H54 (cell line): ENCODE results near the gene LTB.
"Not testable (repeated sequence)": the region's sequence is repeated elsewhere in the genome, so short reads cannot be mapped to it uniquely, and the experiment has no call there.

Experiments
- DNase-seq: peaks from one replicate; pipeline ENCODE4 v3.0.0; 2011; ENCODE audit warnings: low spot score, mixed read lengths; ENCODE audit not compliant: insufficient read length
- FAIRE-seq: peaks from 3 replicates; lab custom pipeline; 2011; peaks lifted over from hg19 to GRCh38; lab: Jason Lieb, UNC
- POLR2A ChIP-seq: IDR thresholded peaks from 2 replicates; pipeline ENCODE4 v1.6.1; 2011; ENCODE audit warnings: low read depth, mild to moderate bottlenecking, low read length

Gene LTB

DNA sequence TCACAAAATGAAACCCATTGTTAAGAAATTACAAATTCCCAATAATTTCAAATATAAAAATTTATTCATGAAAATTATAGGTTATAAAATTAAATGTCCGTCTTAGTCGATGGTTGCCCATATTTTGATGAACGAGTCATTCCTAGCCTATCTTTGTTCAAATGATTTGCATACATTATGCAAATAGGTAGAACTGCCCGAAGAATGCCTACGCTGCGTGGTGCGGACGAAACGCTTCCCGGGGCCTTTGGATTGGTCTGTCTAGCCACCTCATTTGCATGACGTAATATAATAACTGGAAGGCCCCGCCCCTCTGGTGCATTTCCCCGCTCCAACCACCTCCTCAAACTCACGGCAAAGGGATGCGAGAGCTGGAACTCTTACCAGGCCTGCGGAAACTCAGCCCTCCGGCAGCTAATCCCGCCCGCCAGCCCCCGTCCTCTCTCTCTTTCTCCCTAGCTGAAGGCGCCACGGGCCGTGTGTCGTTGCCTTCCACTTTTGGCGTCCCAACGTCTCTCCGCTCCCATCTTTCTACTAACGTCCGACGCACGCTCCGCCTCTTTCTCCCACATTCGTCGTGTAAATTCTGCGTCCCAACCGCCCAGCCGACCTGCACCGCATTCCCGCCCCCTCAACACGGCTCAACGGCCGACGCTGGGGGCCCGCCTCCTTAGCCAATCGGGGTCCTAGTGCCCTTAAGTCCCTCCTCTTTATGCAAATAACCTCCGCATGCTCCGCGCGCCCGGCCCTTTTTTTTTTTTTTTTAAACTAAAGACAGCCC lies 37.8 kb upstream of the LTB start:
- peak; percentile 84 for TF ChIP-seq POLR2A
- peak; percentile 93 for DNase-seq
- peak; percentile 62 for FAIRE-seq

DNA sequence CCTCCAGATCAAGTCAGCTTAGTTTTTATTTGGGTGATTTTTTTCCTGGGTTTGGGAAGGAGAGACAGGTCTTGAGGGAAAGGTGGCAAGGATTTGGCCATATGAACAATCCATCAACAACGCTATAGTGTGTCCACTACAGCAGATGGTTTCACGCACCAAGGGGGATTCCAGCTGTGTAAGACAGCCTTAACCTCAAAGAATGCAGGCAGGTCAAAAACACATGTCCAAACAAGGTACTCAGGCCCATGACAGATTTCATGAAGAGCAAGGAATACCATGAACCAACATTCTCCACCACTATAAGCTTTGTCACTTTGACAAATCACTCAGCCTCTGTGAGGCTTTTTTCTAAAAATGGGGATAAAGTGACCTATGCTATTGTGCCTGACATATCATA lies 34.8 kb upstream of the LTB start:
- TF ChIP-seq POLR2A, result no peak
- DNase-seq (no peak), FAIRE-seq (no peak)

DNA sequence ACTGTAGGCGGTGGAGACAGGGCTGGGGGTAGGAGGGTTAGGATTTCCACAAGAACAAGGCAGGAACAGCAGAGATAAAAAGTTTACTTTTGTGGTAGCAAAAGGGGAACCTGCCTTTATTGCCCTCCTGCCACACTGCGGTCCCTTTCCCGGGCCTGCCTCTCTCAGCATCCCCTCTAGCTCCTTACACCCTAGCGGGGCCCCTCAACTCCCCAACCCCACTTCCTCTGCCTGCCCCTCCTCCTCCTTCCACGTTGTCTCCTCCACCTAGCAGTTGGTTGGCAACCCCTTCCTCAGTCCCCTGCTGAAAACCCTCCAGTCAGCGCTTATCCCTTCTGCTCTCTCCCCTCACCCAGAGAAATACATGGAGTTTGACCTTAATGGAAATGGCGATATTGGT lies 33.5 kb upstream of the LTB start:
- FAIRE-seq (no peak), DNase-seq (no peak)
- no peak for TF ChIP-seq POLR2A

DNA sequence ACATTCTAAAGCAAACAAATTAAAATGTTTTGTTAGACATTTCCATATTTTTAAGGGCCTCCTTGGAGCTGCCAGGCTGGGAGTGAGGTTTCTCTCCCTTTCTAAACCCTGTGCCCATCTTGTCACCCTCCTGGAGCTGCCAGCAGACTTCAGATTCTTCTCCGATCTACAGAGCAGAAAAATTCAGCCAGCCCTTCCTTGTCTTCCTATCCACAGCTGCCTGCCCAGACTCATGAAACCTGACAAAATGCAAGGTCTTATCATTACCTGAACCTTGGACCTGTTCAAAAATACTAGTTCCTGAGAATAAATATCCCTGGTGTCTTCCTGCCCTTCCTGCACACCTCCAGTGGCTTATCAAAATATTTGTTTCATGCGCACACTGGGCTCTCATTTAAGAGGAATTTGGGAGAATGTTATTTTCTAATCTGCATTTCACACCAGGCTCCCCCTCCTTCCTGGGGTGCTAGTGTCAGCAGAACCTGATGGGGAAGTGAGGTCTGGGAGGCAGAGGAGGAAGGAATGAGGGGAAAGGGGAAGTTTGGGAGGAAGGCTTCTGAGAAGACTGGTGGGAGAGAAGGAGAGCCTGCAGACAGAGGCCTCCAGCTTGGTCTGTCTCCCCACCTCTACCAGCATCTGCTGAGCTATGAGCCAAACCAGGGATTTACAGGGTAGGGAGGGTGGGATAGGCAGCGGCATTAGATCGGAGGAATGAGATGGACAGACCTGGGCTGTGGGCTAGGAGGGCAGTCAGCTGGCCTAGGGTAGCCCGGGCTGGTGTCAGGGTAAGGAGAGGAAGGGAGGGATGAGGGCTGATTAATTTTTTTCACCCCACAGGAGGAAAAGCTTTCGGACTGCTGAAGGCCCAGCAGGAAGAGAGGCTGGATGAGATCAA lies 32.7 kb upstream of the LTB start, which contains the start of gene AIF1:
Gene AIF1 (plus strand): TSS at position 551 of the 895 bp plus-strand sequence. CDS start 96 bp downstream, at position 647.
- FAIRE-seq (no peak), DNase-seq (no peak)
- TF ChIP-seq POLR2A, result no peak

DNA sequence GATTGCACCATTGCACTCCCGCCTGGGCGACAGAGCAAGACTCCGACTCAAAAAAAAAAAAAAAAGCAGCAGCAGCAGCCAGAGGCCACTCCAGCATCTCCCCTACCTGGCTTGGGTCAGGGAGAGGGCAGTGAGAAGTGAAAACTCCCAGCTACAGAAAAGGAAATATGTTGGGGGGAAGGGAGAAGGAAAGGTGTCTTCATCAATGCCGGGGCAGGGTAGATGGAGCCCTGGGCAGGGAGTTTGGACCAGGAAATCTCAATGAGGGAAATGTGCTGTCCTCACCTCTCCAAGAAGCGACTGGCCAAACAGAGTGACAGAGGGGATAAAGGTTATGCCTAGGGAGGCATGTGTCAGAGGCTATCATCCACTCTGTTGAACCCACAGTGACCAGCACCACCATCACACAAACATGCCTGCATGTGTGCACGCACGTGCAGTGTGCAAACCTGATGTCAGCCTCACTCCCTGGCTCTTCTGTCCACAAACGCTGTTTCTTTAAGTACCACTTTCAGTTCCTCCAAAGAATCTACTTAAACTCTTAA lies 31.9 kb upstream of the LTB start:
- DNase-seq (no peak), FAIRE-seq (no peak)

DNA sequence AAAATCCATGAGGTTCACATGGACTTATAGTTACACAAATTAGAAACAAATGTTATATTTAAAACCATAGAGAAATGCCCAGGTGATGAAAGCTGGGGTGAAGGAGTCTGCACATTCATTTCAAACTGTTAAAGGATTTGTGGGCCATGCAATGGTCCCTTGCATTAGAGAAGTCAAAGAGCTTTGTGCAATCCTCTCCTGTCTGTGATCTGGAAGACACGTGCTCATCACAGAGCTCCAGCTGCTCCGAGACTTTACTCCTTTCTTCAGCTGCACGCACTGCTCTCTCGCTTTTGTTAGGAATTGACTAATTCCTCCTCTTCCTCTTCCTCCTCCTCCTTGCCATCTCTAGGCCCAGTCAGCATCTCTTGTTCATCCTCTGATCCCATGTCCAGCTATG lies 28.7 kb upstream of the LTB start:
- DNase-seq (no peak), FAIRE-seq (no peak)
- TF ChIP-seq POLR2A, result no peak

More for the DNA sequence above, 31.9 kb upstream of the LTB start:
- TF ChIP-seq POLR2A, result no peak

DNA sequence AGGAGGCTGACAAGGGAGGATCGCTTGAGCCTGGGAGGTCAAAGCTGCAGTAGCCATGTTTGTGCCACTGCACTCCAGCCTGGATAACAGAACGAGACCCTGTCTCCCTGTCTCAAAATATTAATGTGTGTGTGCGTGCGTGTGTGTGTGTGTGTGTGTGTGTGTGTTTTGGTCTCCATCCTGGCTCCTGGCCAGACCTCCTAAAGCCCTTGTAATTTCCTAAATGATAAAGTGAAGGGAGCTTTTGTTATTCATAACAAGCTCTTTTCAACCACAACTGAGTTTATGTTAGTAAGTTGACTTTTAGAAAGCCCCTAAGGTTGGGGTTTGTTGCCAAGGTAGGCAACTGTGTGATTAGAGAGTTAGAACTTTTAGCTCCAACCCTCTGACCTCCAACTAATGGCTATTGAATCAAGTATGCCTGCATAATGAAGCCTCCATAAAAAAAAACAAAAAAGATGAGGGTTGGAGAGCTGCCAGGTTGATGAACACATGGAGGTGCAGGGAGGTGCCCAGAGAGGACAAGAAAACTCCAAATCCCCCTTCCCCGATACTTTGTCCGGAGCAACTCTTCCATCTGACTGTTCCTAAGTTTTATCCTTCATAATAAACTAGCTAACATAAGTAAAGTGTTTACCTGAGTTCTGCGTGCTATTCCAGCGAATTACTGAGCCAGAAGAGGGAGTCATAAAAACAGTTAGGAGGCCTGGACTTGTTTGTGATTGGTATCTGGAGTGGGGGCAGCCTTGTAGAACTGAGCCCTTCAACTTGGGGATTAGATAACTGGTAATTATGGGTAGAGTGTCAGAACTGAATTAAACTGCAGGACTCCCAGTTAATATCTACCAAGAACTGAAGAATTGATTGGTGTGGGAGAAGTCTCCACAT lies 27.5 kb upstream of the LTB start:
- no peak for FAIRE-seq
- no peak for TF ChIP-seq POLR2A
- DNase-seq, result no peak

DNA sequence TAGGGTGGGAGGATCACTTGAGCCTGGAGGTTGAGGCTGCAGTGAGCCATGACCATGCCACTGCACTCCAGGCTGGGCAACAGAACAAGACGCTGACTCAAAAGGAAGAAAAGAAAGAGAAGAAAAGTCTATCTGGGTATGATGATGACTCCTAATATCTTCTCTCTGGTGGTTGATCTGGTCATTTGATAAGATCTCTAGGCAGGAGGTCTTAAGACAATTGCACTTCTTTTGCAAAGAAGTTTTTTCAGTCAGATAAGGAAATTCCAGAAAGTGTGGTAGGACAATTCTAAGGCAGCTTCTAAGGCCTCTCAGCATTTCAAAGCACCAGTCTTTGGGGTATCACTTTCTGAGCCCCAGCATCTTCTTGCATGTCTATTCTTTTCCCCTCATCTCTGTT lies 25.1 kb upstream of the LTB start:
- DNase-seq, result no peak
- no peak for TF ChIP-seq POLR2A
- FAIRE-seq, result no peak

DNA sequence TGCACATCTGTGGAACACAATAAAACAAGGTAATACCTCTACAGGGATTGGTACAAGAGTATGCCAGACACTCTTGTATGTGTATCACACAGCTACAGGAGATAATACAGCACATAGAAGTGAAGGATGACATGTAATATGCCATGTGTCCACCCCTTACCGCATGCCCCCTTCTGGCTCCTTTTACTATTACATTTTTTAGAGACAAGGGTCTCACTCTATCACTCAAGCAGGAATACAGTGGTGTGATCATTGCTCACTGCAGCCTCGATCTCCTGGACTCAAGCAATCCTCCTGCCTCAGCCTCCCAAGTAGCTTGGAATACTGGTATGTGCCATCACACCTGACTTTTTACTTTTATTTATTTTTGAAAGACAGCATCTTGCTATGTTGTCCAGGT lies 14.8 kb upstream of the LTB start:
- no peak for DNase-seq
- TF ChIP-seq POLR2A, result no peak

DNA sequence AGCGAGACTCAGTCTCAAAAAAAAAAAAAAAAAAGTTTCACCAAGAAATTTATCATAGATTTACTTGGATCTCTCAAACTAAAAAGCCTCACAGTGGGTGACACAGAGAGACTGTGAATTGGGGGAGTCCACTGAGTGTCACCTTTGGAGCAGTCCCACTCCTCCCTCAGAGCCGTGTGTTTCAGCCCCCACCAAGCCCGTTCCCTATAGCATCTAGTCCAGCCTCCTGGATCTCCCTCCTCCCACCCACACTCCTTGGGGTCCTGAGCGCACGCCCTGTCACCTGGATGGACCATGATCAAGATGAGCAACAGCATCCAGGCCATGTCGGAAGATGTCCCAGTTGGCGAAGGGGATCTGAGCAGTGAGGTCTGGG lies 10.2 kb upstream of the LTB start:
- no peak for TF ChIP-seq POLR2A
- FAIRE-seq, result no peak
- no peak for DNase-seq

More for the DNA sequence above, 14.8 kb upstream of the LTB start:
- no peak for FAIRE-seq

DNA sequence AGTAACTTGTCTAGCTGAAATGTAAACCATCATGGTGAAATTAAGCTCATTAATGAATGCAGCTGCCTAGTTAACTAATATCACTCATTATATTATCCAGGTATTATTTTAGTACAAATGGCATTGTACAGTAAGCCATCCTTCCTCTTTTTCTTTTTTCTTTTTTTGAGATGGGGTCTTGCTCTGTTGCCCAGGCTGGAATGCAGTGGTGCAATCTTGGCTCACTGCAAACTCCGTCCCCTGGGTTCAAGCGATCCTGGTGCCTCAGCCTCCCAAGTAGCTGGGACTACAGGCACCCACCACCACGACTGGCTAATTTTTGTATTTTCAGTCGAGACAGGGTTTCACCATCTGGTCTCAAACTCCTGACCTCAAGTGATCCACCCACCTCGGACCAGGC lies 8.5 kb upstream of the LTB start:
- DNase-seq, FAIRE-seq: not testable (repeated sequence)

DNA sequence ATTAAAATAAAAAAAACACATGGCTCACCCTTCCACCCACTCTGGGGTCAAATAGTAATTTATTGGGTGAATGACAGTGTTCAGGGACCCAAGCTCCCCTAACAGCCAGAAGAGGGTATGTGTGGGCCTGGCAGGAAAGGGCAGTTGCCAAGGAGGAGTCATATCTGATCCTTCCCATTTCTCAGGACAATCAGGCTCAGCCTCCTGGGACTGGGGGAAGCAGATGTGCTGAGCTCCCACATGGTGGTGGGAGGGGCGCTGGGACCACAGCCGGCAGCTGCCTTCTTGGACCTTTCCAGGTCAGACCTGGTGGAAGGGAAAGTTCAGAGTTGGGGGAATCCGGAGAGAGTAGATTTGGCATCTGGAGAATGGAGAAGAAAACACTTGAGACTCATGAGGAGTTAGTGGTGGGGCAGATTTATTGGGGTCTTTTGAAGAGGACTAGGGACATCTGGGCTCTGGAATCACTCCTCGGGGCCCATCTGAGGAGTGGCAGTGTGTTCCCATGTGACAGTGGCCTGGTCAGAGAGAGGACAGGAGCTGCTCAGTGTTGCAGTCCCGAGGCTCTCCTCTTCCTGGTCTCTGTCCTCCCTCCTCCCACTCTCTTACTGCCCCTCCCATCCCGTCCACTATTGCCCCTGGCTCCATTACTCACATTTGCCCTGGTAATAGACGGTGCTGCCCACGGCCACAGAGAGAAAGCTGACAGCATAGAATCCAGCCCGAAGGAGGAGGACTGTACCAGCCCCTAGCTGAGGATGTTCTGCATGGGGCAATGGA lies 6.8 kb upstream of the LTB start:
- no peak for TF ChIP-seq POLR2A
- no peak for DNase-seq
- FAIRE-seq, result no peak
